HG03520 (cell line): Measurements from ENCODE around the gene ASB12.
A peak's percentile ranks its signal among the peaks of the same experiment; 100 is the strongest.
"Not testable (repeated sequence)": the region's sequence is repeated elsewhere in the genome, so short reads cannot be mapped to it uniquely, and the experiment has no call there.

ENCODE experiments used
- ATAC-seq: cut with Tn5 transposase; IDR thresholded peaks from one replicate; pipeline ENCODE4 v1.9.1; 2021; ENCODE audit warnings: mild to moderate bottlenecking, moderate library complexity; ENCODE audit not compliant: unreplicated experiment

Gene ASB12

GRCh38 chrX:64230123-64230970, at the start of gene ASB12:
ASB12 (minus strand) TSS chrX:64230607; CDS start chrX:64225650, 4,957 bp downstream.
- ATAC-seq = no peak

- no peak for ATAC-seq
These were observed 34.9 kb upstream of the ASB12 start for GRCh38 chrX:64265265-64265664.

- ATAC-seq = no peak
These were observed 1.3 kb downstream of the ASB12 start for GRCh38 chrX:64229154-64229553.

- ATAC-seq = no peak
These were observed 12.4 kb downstream of the ASB12 start for GRCh38 chrX:64218023-64218422.

GRCh38 chrX:64213989-64214388, 16.4 kb downstream of the ASB12 start:
- ATAC-seq = not testable (repeated sequence)

- ATAC-seq = no peak
These were observed 23.7 kb downstream of the ASB12 start for GRCh38 chrX:64206556-64207162.

GRCh38 chrX:64205735-64206501, 24.5 kb downstream of the ASB12 start:
- ATAC-seq = peak; percentile 89

- peak; percentile 38 for ATAC-seq
These were observed 25.0 kb downstream of the ASB12 start, which contains the start of gene AMER1 for GRCh38 chrX:64205441-64205734. AMER1 (minus strand) TSS chrX:64205708; CDS start chrX:64193286, 12,422 bp downstream.

- ATAC-seq = peak; percentile 7
These were observed 25.5 kb downstream of the ASB12 start for GRCh38 chrX:64204701-64205440.

- no peak for ATAC-seq
These were observed 26.2 kb downstream of the ASB12 start for GRCh38 chrX:64204252-64204651.

- ATAC-seq = no peak
These were observed 27.5 kb downstream of the ASB12 start for GRCh38 chrX:64202808-64203325.

GRCh38 chrX:64198036-64198435, 32.4 kb downstream of the ASB12 start:
- ATAC-seq = no peak

GRCh38 chrX:64196606-64197005, 33.8 kb downstream of the ASB12 start:
- ATAC-seq = no peak

- no peak for ATAC-seq
These were observed 34.5 kb downstream of the ASB12 start for GRCh38 chrX:64195862-64196261.

GRCh38 chrX:64192673-64193072, 37.7 kb downstream of the ASB12 start:
- no peak for ATAC-seq

- no peak for ATAC-seq
These were observed 38.4 kb downstream of the ASB12 start for GRCh38 chrX:64192040-64192439.

GRCh38 chrX:64191281-64192010, 39.0 kb downstream of the ASB12 start:
- no peak for ATAC-seq

- no peak for ATAC-seq
These were observed 40.2 kb downstream of the ASB12 start for GRCh38 chrX:64190136-64190740.

- no peak for ATAC-seq
These were observed 41.5 kb downstream of the ASB12 start for GRCh38 chrX:64188901-64189300.

GRCh38 chrX:64187762-64188150, 42.7 kb downstream of the ASB12 start:
- ATAC-seq = no peak
